Erythroblast (primary cell): ENCODE measurements around the gene MAT1A.

Experiments
- GATA1 ChIP-seq: IDR thresholded peaks from 2 replicates; pipeline ENCODE4 v1.6.1; 2011; ENCODE audit warnings: low read depth, mild to moderate bottlenecking, control low read depth, low read length, moderate library complexity
- POLR2A ChIP-seq: IDR thresholded peaks from 2 replicates; pipeline ENCODE4 v1.6.1; 2011; ENCODE audit warnings: mild to moderate bottlenecking, low read length

GRCh38 chr10:80252296-80252887 is 37.1 kb downstream of the MAT1A start:
- TF ChIP-seq POLR2A (no peak), GATA1 (no peak)
